ENCODE results near the gene TMEM218. TPM values are rescaled to one million over a fixed set of nuclear protein-coding genes. Genes with fewer than 3 reads are reported as not detected.

The TMEM218 gene
- total and polyA plus RNA-seq, 2 experiments from 2014 or later: 30.1 to 44.9 TPM

DNA sequence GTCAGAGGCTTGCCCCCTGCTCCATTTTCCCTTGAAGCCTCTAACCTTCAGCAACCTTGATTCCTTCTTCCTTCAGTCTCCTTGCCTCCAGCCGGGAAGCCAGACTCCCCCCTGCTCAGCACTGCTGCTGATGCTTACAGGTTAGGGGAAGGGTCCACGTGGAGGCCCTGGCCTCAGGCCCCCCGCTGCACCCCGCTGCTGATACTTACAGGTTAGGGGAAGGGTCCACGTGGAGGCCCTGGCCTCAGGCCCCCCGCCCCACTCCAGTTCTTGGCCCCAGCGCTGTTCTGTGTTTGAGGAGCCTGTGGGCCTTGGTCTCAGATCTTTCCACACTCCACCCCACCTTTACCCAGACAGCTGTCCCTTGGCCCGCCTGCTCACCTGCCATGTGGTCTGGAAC is 27.5 kb upstream of the TMEM218 start:
- Histone ChIP-seq H3K9me3 (ENCODE audit: low read depth) (no peaks in the 10 kb centered on the region), H3K4me2 (ENCODE audit: unreplicated experiment) (no peak overlapping the region), H2AFZ (no peak overlapping the region), H4K20me1 (ENCODE audit: insufficient read depth) (no peaks in the 10 kb centered on the region), H3K4me1 (ENCODE audit: insufficient read depth) (no peaks in the 10 kb centered on the region), H3F3A (ENCODE audit: insufficient read depth) (no peaks in the 10 kb centered on the region), H3K9ac (no peak overlapping the region), H3K36me3 (ENCODE audit: low read depth) (no peaks in the 10 kb centered on the region), H3K79me2 (ENCODE audit: insufficient read depth) (no peaks in the 10 kb centered on the region), H3K4me3 (no peak overlapping the region), H3K27me3 (replicated peaks; ENCODE audit: insufficient read depth) (peaks cover 11% of the 10 kb centered on the region), H3K27ac (no peak overlapping the region), H3K9me2 (ENCODE audit: insufficient read depth) (no peaks in the 10 kb centered on the region)
- no peak for DNase-seq
- no peak for TF ChIP-seq EZH2phosphoT487 (IDR thresholded peaks at IDR 0.05; ENCODE audit: insufficient read depth, low read depth)
- no peak for TF ChIP-seq EZH2 (IDR thresholded peaks at IDR 0.05; ENCODE audit: insufficient read depth, poor library complexity, severe bottlenecking)
- in situ Hi-C loops (cut with MboI): no loop called here
- WGBS, 2 experiments (ENCODE audit: low coverage in 1 of 2, low lambda C conversion rate in 2 of 2, missing lambda C conversion rate in 2 of 2): 60 to 71% methylated on average over 5 to 8 of the region's 8 CpGs

DNA sequence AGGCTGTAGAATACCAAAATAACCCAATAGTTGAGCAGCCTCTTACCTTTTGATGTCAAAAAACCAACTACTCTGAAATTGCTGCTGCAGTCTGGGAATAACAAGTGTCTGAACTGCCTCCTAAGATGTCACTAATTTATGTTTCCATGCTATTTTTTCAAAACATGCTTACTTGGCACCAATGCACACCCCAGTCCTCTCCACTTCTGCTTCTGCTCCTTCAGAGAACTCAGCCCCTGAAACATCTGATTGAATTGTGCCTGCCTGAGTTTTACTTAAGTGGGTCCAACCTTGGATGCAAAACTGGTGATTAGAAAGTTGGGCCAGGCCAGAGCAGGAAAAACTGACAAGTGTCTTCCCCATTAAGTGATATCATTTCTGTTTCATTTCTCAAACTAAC is 24.6 kb upstream of the TMEM218 start:
- Histone ChIP-seq H2AFZ (no peak overlapping the region), H3K4me3 (no peak overlapping the region), H3K4me2 (ENCODE audit: unreplicated experiment) (no peak overlapping the region), H4K20me1 (ENCODE audit: insufficient read depth) (no peaks in the 10 kb centered on the region), H3K4me1 (ENCODE audit: insufficient read depth) (no peaks in the 10 kb centered on the region), H3F3A (ENCODE audit: insufficient read depth) (no peaks in the 10 kb centered on the region), H3K9me2 (ENCODE audit: insufficient read depth) (no peaks in the 10 kb centered on the region), H3K27me3 (replicated peaks; ENCODE audit: insufficient read depth) (peaks cover 17% of the 10 kb centered on the region), H3K9ac (no peak overlapping the region), H3K36me3 (ENCODE audit: low read depth) (no peaks in the 10 kb centered on the region), H3K27ac (no peak overlapping the region), H3K9me3 (ENCODE audit: low read depth) (no peaks in the 10 kb centered on the region), H3K79me2 (ENCODE audit: insufficient read depth) (no peaks in the 10 kb centered on the region)
- no peak for DNase-seq
- in situ Hi-C loops (cut with MboI): no loop called here
- TF ChIP-seq EZH2 (IDR thresholded peaks at IDR 0.05; ENCODE audit: insufficient read depth, poor library complexity, severe bottlenecking) (no peak), EZH2phosphoT487 (IDR thresholded peaks at IDR 0.05; ENCODE audit: insufficient read depth, low read depth) (no peak)

GRCh38 chr11:125132596-125132995 is 21.2 kb upstream of the TMEM218 start:
- Histone ChIP-seq H3K9me3 (ENCODE audit: low read depth) (no peaks in the 10 kb centered on the region), H2AFZ (no peak overlapping the region), H3K79me2 (ENCODE audit: insufficient read depth) (no peaks in the 10 kb centered on the region), H3K36me3 (ENCODE audit: low read depth) (no peaks in the 10 kb centered on the region), H3K27me3 (replicated peaks; ENCODE audit: insufficient read depth) (peaks cover 17% of the 10 kb centered on the region), H3F3A (ENCODE audit: insufficient read depth) (no peaks in the 10 kb centered on the region), H3K9ac (no peak overlapping the region), H3K4me2 (ENCODE audit: unreplicated experiment) (no peak overlapping the region), H3K4me1 (ENCODE audit: insufficient read depth) (peaks cover 4% of the 10 kb centered on the region; the same call in 1 of the 2 replicates), H3K4me3 (no peak overlapping the region), H3K9me2 (ENCODE audit: insufficient read depth) (no peaks in the 10 kb centered on the region), H4K20me1 (ENCODE audit: insufficient read depth) (no peaks in the 10 kb centered on the region), H3K27ac (no peak overlapping the region)
- 57 to 60% methylated on average over 7 of the region's 7 CpGs for whole genome bisulfite sequencing, 2 experiments (ENCODE audit: low coverage in 1 of 2, low lambda C conversion rate in 2 of 2, missing lambda C conversion rate in 2 of 2)
- TF ChIP-seq EZH2phosphoT487 (IDR thresholded peaks at IDR 0.05; ENCODE audit: insufficient read depth, low read depth) (no peak), EZH2 (IDR thresholded peaks at IDR 0.05; ENCODE audit: insufficient read depth, poor library complexity, severe bottlenecking) (no peak)
- in situ Hi-C loops (cut with MboI): no loop called here
- no peak for DNase-seq

DNA sequence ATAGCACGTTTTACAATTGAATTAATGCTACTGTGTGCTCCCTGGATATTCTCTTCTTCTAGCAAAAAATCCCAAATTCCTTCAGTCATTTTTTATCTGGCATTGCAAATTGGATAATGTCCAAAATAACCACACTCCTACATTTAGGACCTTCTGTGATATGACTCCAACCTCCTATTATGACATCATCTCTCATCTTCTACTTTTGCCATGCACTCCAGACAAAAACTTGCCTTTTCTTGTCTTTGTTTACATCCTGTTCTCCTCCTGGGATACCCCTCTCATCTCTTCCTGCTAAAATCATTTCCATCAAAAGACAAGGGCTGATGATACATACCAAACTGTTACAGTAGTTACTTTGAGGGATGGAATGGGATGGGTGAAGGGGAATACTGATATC is 20.6 kb upstream of the TMEM218 start:
- in situ Hi-C loops (cut with MboI): no loop called here
- H3K9ac ChIP-seq: no peak overlapping the region
- H3K27ac ChIP-seq: no peak overlapping the region

More for the DNA sequence above, 20.6 kb upstream of the TMEM218 start:
- no peak for DNase-seq
- Histone ChIP-seq H4K20me1 (ENCODE audit: insufficient read depth) (no peaks in the 10 kb centered on the region), H3K9me2 (ENCODE audit: insufficient read depth) (no peaks in the 10 kb centered on the region), H3F3A (ENCODE audit: insufficient read depth) (no peaks in the 10 kb centered on the region), H2AFZ (no peak overlapping the region), H3K27me3 (replicated peaks; ENCODE audit: insufficient read depth) (peaks cover 17% of the 10 kb centered on the region), H3K4me3 (no peak overlapping the region), H3K4me1 (ENCODE audit: insufficient read depth) (peaks cover 4% of the 10 kb centered on the region; the same call in 1 of the 2 replicates), H3K4me2 (ENCODE audit: unreplicated experiment) (no peak overlapping the region), H3K79me2 (ENCODE audit: insufficient read depth) (no peaks in the 10 kb centered on the region), H3K36me3 (ENCODE audit: low read depth) (no peaks in the 10 kb centered on the region), H3K9me3 (ENCODE audit: low read depth) (no peaks in the 10 kb centered on the region)
- no peak for TF ChIP-seq EZH2phosphoT487 (IDR thresholded peaks at IDR 0.05; ENCODE audit: insufficient read depth, low read depth)
- no peak for TF ChIP-seq EZH2 (IDR thresholded peaks at IDR 0.05; ENCODE audit: insufficient read depth, poor library complexity, severe bottlenecking)
- WGBS, 2 experiments (ENCODE audit: low coverage in 1 of 2, low lambda C conversion rate in 2 of 2, missing lambda C conversion rate in 2 of 2): 72 to 80% methylated on average over 1 of the region's 1 CpG

All from GM23248 (cell line).